ENCODE data around the gene LY6G5B.

DNA sequence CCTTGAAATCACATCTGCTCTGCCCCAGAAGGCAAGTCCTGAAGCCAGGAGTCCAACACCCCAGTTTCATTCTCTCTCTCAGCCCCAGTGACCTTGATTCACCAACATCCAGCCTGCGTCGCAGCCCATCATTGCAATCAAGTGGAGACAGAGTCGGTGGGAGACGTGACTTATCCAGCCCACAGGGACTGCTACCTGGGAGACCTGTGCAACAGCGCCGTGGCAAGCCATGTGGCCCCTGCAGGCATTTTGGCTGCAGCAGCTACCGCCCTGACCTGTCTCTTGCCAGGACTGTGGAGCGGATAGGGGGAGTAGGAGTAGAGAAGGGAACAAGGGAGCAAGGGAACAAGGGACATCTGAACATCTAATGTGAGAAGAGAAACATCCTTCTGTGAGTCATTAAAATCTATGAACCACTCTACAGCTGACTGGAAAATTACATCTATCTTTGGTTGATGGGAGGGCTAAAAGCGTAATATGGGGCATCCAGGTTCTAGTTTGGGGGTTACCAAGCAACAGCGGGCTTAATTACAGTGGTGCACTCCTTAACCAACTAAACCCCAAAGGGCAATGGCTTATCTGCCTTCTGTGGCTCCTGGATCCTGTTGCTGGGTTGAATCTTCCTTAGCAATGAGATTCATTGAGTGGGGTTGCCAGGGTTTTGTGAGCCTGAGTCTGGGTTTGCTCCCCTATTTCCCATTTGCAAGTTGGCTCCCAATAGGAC lies 47.9 kb downstream of the LY6G5B start:
- TF ChIP-seq CTCF (IDR thresholded peaks at IDR 0.05) (no peak), POLR2AphosphoS5 (IDR thresholded peaks at IDR 0.05) (no peak), POLR2A (IDR thresholded peaks at IDR 0.05) (no peak)

Data from upper lobe of left lung (tissue), 4 donors.